ENCODE measurements around the gene SPACA6. TPM values are rescaled to one million over a fixed set of nuclear protein-coding genes. Genes with fewer than 3 reads are reported as not detected.
A peak's percentile ranks its signal among the peaks of the same experiment; 100 is the strongest.
"Not testable (repeated sequence)": the region's sequence is repeated elsewhere in the genome, so short reads cannot be mapped to it uniquely, and the experiment has no call there.

Gene SPACA6
- total RNA-seq, 1 donor from 2014 or later, result 6.9 TPM

GRCh38 chr19:51733742-51734522 is 40.8 kb downstream of the SPACA6 start:
- DNase-seq, result no peak

- no peak for DNase-seq
These were observed 42.8 kb downstream of the SPACA6 start for GRCh38 chr19:51735759-51736449.

GRCh38 chr19:51737389-51737788 is 44.3 kb downstream of the SPACA6 start:
- DNase-seq, result no peak

GRCh38 chr19:51737924-51738323 is 44.8 kb downstream of the SPACA6 start:
- DNase-seq, result no peak

- DNase-seq, result not testable (repeated sequence)
These were observed 45.4 kb downstream of the SPACA6 start for GRCh38 chr19:51738523-51738922.

- no peak for DNase-seq
These were observed 46.5 kb downstream of the SPACA6 start for GRCh38 chr19:51739466-51740213.

- DNase-seq, result no peak
These were observed 47.2 kb downstream of the SPACA6 start for GRCh38 chr19:51740356-51740755.

GRCh38 chr19:51742789-51743188 is 49.7 kb downstream of the SPACA6 start:
- no peak for DNase-seq

GRCh38 chr19:51743405-51743804 is 50.3 kb downstream of the SPACA6 start:
- no peak for DNase-seq

- no peak for DNase-seq
These were observed 53.6 kb downstream of the SPACA6 start for GRCh38 chr19:51746731-51747130.

- no peak for DNase-seq
These were observed 56.8 kb downstream of the SPACA6 start for GRCh38 chr19:51749979-51750378.

GRCh38 chr19:51750400-51751094 is 57.4 kb downstream of the SPACA6 start:
- no peak for DNase-seq

- DNase-seq, result no peak
These were observed 58.5 kb downstream of the SPACA6 start, which contains the start of gene FPR1 for GRCh38 chr19:51751655-51752054. TSS of gene FPR1 (minus strand) at chr19:51751878. CDS start at chr19:51746994, 4,884 bp downstream.

- no peak for DNase-seq
These were observed 61.0 kb downstream of the SPACA6 start for GRCh38 chr19:51754109-51754508.

GRCh38 chr19:51754770-51755169 is 61.6 kb downstream of the SPACA6 start:
- no peak for DNase-seq

Small RNAs within 50 kb of the gene (small RNA-seq; reads per million reads assigned to genes)
- gene AC018755.2 (ENCODE audit: low replicate concordance) (not detected), gene MIR125A (ENCODE audit: low replicate concordance) (not detected), gene MIR99B (ENCODE audit: low replicate concordance) (0.23 reads per million, percentile 35 among the genes with 10 or more reads in this experiment), gene MIRLET7E (ENCODE audit: low replicate concordance) (not detected)

Other genes with a start within 250 kb of the SPACA6 start
- gene SIGLEC8, start 234.9 kb upstream of the SPACA6 start, total RNA-seq, result not detected
- not detected for gene CEACAM18, start 214.8 kb upstream of the SPACA6 start, total RNA-seq
- not detected for gene SIGLEC12, start 191.5 kb upstream of the SPACA6 start, total RNA-seq
- not detected for gene SIGLEC6, start 161.7 kb upstream of the SPACA6 start, total RNA-seq
- 10.9 TPM for gene ZNF175, start 122.0 kb upstream of the SPACA6 start, total RNA-seq
- not detected for gene SIGLEC5, start 62.9 kb upstream of the SPACA6 start, total RNA-seq
- gene SIGLEC14, start 46.5 kb upstream of the SPACA6 start, total RNA-seq, result 0.21 TPM
- gene HAS1, start 30.7 kb downstream of the SPACA6 start, total RNA-seq, result 0.72 TPM
- gene FPR1, start 58.5 kb downstream of the SPACA6 start, total RNA-seq, result 1.8 TPM
- gene FPR2, start 67.8 kb downstream of the SPACA6 start, total RNA-seq, result 0.51 TPM
- gene FPR3, start 101.8 kb downstream of the SPACA6 start, total RNA-seq, result 1.4 TPM
- gene ZNF577, start 194.6 kb downstream of the SPACA6 start, total RNA-seq, result 20.0 TPM
- gene ZNF649, start 211.7 kb downstream of the SPACA6 start, total RNA-seq, result 15.4 TPM
- gene ZNF613, start 234.1 kb downstream of the SPACA6 start, total RNA-seq, result 8.5 TPM

Data from tongue (tissue), 3 donors.